Measurements from ENCODE around the gene LIMCH1.

- TF ChIP-seq CTCF (IDR thresholded peaks at IDR 0.05) = no peak
- no peak for TF ChIP-seq POLR2A (IDR thresholded peaks at IDR 0.05)
Measured at GRCh38 chr4:41610474-41610873, 72.5 kb downstream of the LIMCH1 start.

Data from testis (tissue), 2 donors.